Type B pancreatic cell (in vitro differentiated cells): ENCODE results near the gene CEP41. TPM values are rescaled to one million over a fixed set of nuclear protein-coding genes. Genes with fewer than 3 reads are reported as not detected.

Source experiments
- DNase-seq: peaks from one replicate; pipeline ENCODE4 v3.0.0; 2021; ENCODE audit warnings: mixed read lengths; ENCODE audit not compliant: unreplicated experiment; ENCODE audit errors: extremely low spot score
- H3K27ac Mint-ChIP-seq: 2 replicates; pipeline ENCODE4 v1.8.0; 2021; ENCODE audit warnings: mild to moderate bottlenecking, mixed read lengths
- H3K27me3 Mint-ChIP-seq: 2 replicates; pipeline ENCODE4 v1.8.0; 2021; ENCODE audit warnings: mixed read lengths
- H3K36me3 Mint-ChIP-seq: 2 replicates; pipeline ENCODE4 v1.8.0; 2021; ENCODE audit warnings: mixed read lengths
- H3K4me1 Mint-ChIP-seq: one replicate; pipeline ENCODE4 v1.8.0; 2021; ENCODE audit warnings: mixed read lengths; ENCODE audit not compliant: unreplicated experiment
- H3K4me3 Mint-ChIP-seq: 2 replicates; pipeline ENCODE4 v1.8.0; 2021; ENCODE audit warnings: mild to moderate bottlenecking, mixed read lengths
- H3K9me3 Mint-ChIP-seq: 2 replicates; pipeline ENCODE4 v1.8.0; 2021; ENCODE audit warnings: mixed read lengths
- CTCF ChIP-seq: fragments of 200-600 bp; sonication (generic); conservative IDR thresholded peaks from 2 replicates; pipeline ENCODE4 v1.5.0; 2021; ENCODE audit warnings: antibody characterized with exemption, mild to moderate bottlenecking
- total RNA-seq: library from RNA; stranded (reverse); gene quantifications from 2 replicates; pipeline ENCODE4 v1.2.1, GENCODE V29; 2021; ENCODE audit warnings: low replicate concordance

CEP41 gene
- total RNA-seq, 1 donor from 2014 or later = 33.0 TPM

DNA sequence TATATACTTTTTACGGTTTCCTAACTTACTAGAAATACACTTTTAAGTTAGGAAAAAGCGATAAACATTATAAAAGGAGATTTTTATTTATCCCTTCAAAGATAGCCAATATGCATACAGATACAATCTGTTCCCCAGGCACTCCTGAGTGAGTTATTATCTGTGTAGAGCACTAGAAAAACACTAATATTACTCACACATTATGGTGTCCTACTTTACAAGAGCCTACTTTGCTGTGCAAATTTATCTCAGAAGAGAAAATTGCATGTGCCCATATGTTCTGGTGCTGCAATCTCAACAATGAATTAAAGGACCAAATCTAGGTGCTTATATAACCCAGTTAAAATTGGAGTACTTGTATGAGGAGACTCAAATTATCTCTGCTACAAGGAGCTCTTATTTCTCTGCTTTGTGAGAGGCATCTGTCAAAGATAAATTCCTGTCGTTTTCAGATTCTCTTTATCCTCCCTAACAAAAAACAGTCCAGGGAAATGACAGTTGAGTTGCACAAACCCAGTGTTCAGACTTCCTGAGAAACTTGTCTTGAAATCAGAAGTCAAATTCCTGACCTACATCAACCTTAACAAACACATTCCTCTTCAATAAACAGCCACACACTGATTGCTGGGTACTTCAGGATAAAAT, 31.6 kb downstream of the CEP41 start:
- H3K27ac Mint-ChIP-seq = peak overlapping the region; percentile 91
- H3K4me3 Mint-ChIP-seq = peak overlapping the region; percentile 75
- DNase-seq = no peak
- H3K36me3 Mint-ChIP-seq = peaks cover 13% of the 10 kb centered on the region
- H3K4me1 Mint-ChIP-seq = peaks cover 48% of the 10 kb centered on the region
- no peak for TF ChIP-seq CTCF
- H3K9me3 Mint-ChIP-seq = no peaks in the 10 kb centered on the region
- H3K27me3 Mint-ChIP-seq = no peaks in the 10 kb centered on the region

DNA sequence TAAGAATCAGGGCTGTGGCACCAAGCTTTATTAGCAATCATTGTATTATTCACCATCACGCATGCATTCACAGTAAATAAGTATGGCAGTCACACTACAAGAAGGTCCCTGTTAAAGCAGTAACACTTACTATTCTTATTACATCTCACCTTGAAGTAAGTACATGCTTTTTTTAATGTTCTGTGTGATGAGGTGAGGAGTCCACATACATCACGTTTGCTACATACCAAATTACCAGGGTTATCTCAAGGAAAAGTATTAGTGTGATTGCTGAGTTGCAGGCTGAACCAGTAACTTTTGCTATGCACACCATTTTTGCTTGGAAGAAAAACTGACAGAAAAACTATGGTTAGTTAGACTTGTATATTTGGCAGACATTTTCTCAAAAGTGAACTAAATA, 35.8 kb downstream of the CEP41 start:
- Mint-ChIP-seq H3K4me3 (no peak overlapping the region), H3K27me3 (no peaks in the 10 kb centered on the region), H3K4me1 (peaks cover 26% of the 10 kb centered on the region), H3K27ac (no peak overlapping the region), H3K36me3 (peaks cover 23% of the 10 kb centered on the region), H3K9me3 (no peaks in the 10 kb centered on the region)
- no peak for TF ChIP-seq CTCF
- DNase-seq = no peak

GRCh38 chr7:130401578-130401977, 39.2 kb downstream of the CEP41 start:
- Mint-ChIP-seq H3K36me3 (peaks cover 42% of the 10 kb centered on the region), H3K9me3 (no peaks in the 10 kb centered on the region), H3K4me1 (peaks cover 31% of the 10 kb centered on the region), H3K27me3 (no peaks in the 10 kb centered on the region), H3K4me3 (no peak overlapping the region), H3K27ac (no peak overlapping the region)
- no peak for TF ChIP-seq CTCF
- no peak for DNase-seq

- Mint-ChIP-seq H3K27me3 (no peaks in the 10 kb centered on the region), H3K9me3 (no peaks in the 10 kb centered on the region), H3K27ac (no peak overlapping the region), H3K36me3 (peaks cover 42% of the 10 kb centered on the region), H3K4me1 (peaks cover 36% of the 10 kb centered on the region), H3K4me3 (no peak overlapping the region)
- TF ChIP-seq CTCF = no peak
- DNase-seq = no peak
These were observed 39.7 kb downstream of the CEP41 start for GRCh38 chr7:130401101-130401500.

DNA sequence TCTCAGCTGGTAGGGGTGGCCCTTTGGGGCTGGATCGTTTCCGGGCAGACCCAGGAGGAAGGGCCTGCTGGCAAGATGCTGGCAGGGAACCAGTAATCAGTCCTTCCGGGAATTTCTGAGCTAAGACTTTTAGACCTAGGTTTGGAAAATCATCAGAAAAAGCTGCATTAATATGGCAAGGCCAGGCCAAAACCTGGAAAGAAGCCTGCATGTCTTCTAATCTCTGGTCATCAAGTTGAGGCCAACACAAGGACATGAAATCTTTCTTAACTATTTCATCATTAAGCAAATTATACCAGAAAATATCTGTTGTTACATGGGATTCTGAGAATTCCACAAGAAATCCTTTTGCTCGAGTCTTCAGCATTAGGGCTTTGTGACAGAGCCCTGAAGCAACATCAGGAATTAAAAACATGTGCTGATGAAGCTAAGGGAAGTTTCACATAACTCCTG, 40.7 kb downstream of the CEP41 start:
- peaks cover 42% of the 10 kb centered on the region for H3K36me3 Mint-ChIP-seq
- H3K4me1 Mint-ChIP-seq = peaks cover 43% of the 10 kb centered on the region
- peak overlapping the region; percentile 53 for H3K27ac Mint-ChIP-seq
- H3K9me3 Mint-ChIP-seq = no peaks in the 10 kb centered on the region
- no peaks in the 10 kb centered on the region for H3K27me3 Mint-ChIP-seq
- no peak for TF ChIP-seq CTCF
- no peak overlapping the region for H3K4me3 Mint-ChIP-seq
- DNase-seq = no peak
